Endothelial cell of umbilical vein (primary cell): ENCODE measurements around the gene CD200. TPM values are rescaled to one million over a fixed set of nuclear protein-coding genes. Genes with fewer than 3 reads are reported as not detected.

Experiments used
- BruUV-seq: library from RNA; stranded (reverse); fragments of 400-500 nt; replicated peaks from 2 replicates; lab custom pipeline; 2021; lab: Mats Ljungman, UMichigan
- CTCF ChIA-PET: fragments of 300-600, 350-600 bp; sonication (Branson Sonifier 250); formaldehyde crosslinking; loops from one replicate; lab custom pipeline; 2021; ENCODE audit warnings: antibody characterized with exemption, inconsistent platforms; lab: Charles Lee
- POLR2A ChIA-PET: fragments of 300-600, 350-600 bp; sonication (Branson Sonifier 250); formaldehyde crosslinking; loops from one replicate; lab custom pipeline; 2021; ENCODE audit warnings: antibody characterized with exemption, inconsistent platforms; lab: Charles Lee
- DNase-seq: peaks from one replicate; pipeline ENCODE4 v3.0.0-alpha.2; 2011; ENCODE audit warnings: low read depth, low spot score
- FAIRE-seq: peaks from 2 replicates; lab custom pipeline; 2011; peaks lifted over from hg19 to GRCh38; lab: Jason Lieb, UNC
- H2AFZ ChIP-seq: 2 replicates; pipeline ENCODE4 v1.6.0; 2012; ENCODE audit warnings: low read depth, low read length, control low read depth, inconsistent platforms
- H3K27ac ChIP-seq: 2 replicates; pipeline ENCODE4 v1.5.1; 2011; ENCODE audit warnings: low read depth, mild to moderate bottlenecking, control low read depth, low read length, moderate library complexity; ENCODE audit not compliant: insufficient read depth
- H3K27me3 ChIP-seq, 2 experiments: 2 replicates each; pipeline versions ENCODE4 v1.6.0 to v1.6.1; 2011; ENCODE audit warnings: low read length in 2 of 2, mixed read lengths in 1 of 2; ENCODE audit not compliant: control insufficient read depth in 2 of 2, insufficient read depth in 2 of 2
- H3K36me3 ChIP-seq, 2 experiments: 2 replicates in 1 of 2; 3 replicates in 1 of 2; pipeline ENCODE4 v1.5.1; 2011; ENCODE audit warnings: low read length in 2 of 2, mild to moderate bottlenecking in 1 of 2, moderate library complexity in 1 of 2; ENCODE audit not compliant: control insufficient read depth in 2 of 2, insufficient read depth in 2 of 2; ENCODE audit errors: extremely low read depth in 1 of 2
- H3K4me1 ChIP-seq: 3 replicates; pipeline ENCODE4 v1.5.1; 2011; ENCODE audit warnings: mild to moderate bottlenecking, low read length; ENCODE audit not compliant: control insufficient read depth, insufficient read depth; ENCODE audit errors: extremely low read depth
- H3K4me2 ChIP-seq: 2 replicates; pipeline ENCODE4 v1.6.1; 2011; ENCODE audit warnings: low read length, control low read depth, mixed read lengths; ENCODE audit not compliant: insufficient read depth
- H3K4me3 ChIP-seq, 3 experiments: fragments of 200-600 bp in 1 of 3; sonication (generic), shearing (Covaris generic) in 1 of 3; replicated peaks in 1 of 3; 2 replicates each; pipeline ENCODE4 v1.5.1; 2011 to 2016; ENCODE audit warnings: control low read depth in 3 of 3, low read length in 3 of 3, mild to moderate bottlenecking in 2 of 3, inconsistent platforms in 1 of 3, low read depth in 1 of 3, moderate library complexity in 1 of 3; ENCODE audit not compliant: insufficient read depth in 1 of 3
- H3K79me2 ChIP-seq: 2 replicates; pipeline ENCODE4 v1.6.0; 2012; ENCODE audit warnings: low read length, inconsistent platforms; ENCODE audit not compliant: control insufficient read depth, insufficient read depth
- H3K9ac ChIP-seq: replicated peaks from 2 replicates; pipeline ENCODE3; 2011; ENCODE audit warnings: low read length, control low read depth; ENCODE audit not compliant: insufficient read depth; ENCODE audit errors: extremely low read depth
- H3K9me1 ChIP-seq: replicated peaks from 3 replicates; pipeline ENCODE4 v1.6.0; 2011; ENCODE audit warnings: mild to moderate bottlenecking, low read length; ENCODE audit not compliant: control insufficient read depth, insufficient read depth; ENCODE audit errors: extremely low read depth
- H3K9me3 ChIP-seq: replicated peaks from 2 replicates; pipeline ENCODE4 v1.5.1; 2012; ENCODE audit warnings: low read length, inconsistent platforms; ENCODE audit not compliant: control insufficient read depth, insufficient read depth
- H4K20me1 ChIP-seq: replicated peaks from 2 replicates; pipeline ENCODE3; 2011; ENCODE audit warnings: mild to moderate bottlenecking, low read length; ENCODE audit not compliant: control insufficient read depth, insufficient read depth; ENCODE audit errors: extremely low read depth
- CTCF ChIP-seq, 2 donors: IDR thresholded peaks; 1 replicate in 1 of 2; 2 replicates in 1 of 2; pipeline ENCODE4 v1.5.1; 2011; ENCODE audit warnings: low read length in 2 of 2, mild to moderate bottlenecking in 2 of 2, moderate library complexity in 2 of 2, control low read depth in 1 of 2, inconsistent platforms in 1 of 2, low read depth in 1 of 2; ENCODE audit not compliant: insufficient read depth in 1 of 2; ENCODE audit errors: extremely low read depth in 1 of 2
- EZH2 ChIP-seq: IDR thresholded peaks from 2 replicates; pipeline ENCODE4 v1.6.1; 2012; ENCODE audit warnings: borderline replicate concordance, low read depth, mild to moderate bottlenecking, moderate library complexity, low read length, inconsistent platforms; ENCODE audit not compliant: severe bottlenecking
- GATA2 ChIP-seq: IDR thresholded peaks from 2 replicates; pipeline ENCODE4 v1.7.0; 2011; ENCODE audit warnings: low read depth, mild to moderate bottlenecking, moderate library complexity, mixed read lengths, low read length; ENCODE audit not compliant: insufficient read length, insufficient read depth
- JUN ChIP-seq: IDR thresholded peaks from 2 replicates; pipeline ENCODE4 v1.6.1; 2011; ENCODE audit warnings: borderline replicate concordance, low read depth; ENCODE audit not compliant: insufficient read length, insufficient read depth
- MAX ChIP-seq: IDR thresholded peaks from 2 replicates; pipeline ENCODE4 v1.6.1; 2011; ENCODE audit not compliant: insufficient read depth, insufficient read length
- MYC ChIP-seq: IDR thresholded peaks from one replicate; pipeline ENCODE4 v1.6.1; 2011; ENCODE audit warnings: mild to moderate bottlenecking, low read depth, low read length
- POLR2A ChIP-seq: IDR thresholded peaks from 2 replicates; pipeline ENCODE4 v1.6.1; 2012; ENCODE audit warnings: low read depth, mild to moderate bottlenecking, control low read depth, low read length
- POLR2AphosphoS5 ChIP-seq: IDR thresholded peaks from 2 replicates; pipeline ENCODE4 v1.6.1; 2012; ENCODE audit warnings: low read depth, mild to moderate bottlenecking, control low read depth, low read length, moderate library complexity; ENCODE audit not compliant: insufficient read depth
- dilution Hi-C: fragments of 300-500 bp; cut with MboI; formaldehyde crosslinking; loops from one replicate; pipeline ENCODE4 v1.15.0; 2019; ENCODE audit warnings: low sequenced_read_pairs; ENCODE audit not compliant: extremely low pct_ligation_motif_present
- intact Hi-C: fragments of 100-400 bp; cut with micrococcal nuclease; formaldehyde crosslinking; loops from one replicate; pipeline ENCODE4 v1.10.0; 2022
- polyA plus RNA-seq, 4 experiments: library from polyadenylated mRNA; depleted of rRNA in 3 of 4; stranded (reverse) in 3 of 4; unstranded in 1 of 4; fragments of >200 nt; gene quantifications; 2 replicates each; pipeline versions ENCODE4 v1.2.1 to v1.2.3, GENCODE V29; 2011 to 2012; ENCODE audit warnings: missing spikeins in 1 of 4
- total RNA-seq: library from RNA; stranded (reverse); gene quantifications from 2 replicates; pipeline ENCODE4 v1.2.3, GENCODE V29; 2021

CD200 gene
- total and polyA plus RNA-seq, 2 donors (not counting 3 experiments of a cell fraction or from before 2014, with no cell fraction given), result 8.1 to 8.2 TPM

GRCh38 chr3:112341386-112341785, 8.4 kb downstream of the CD200 start:
- ChIA-PET CTCF (no interaction called here), POLR2A (no interaction called here)
- no peak overlapping the region for H3K4me3 ChIP-seq
- intact Hi-C loops (no loop called here), dilution Hi-C loops (no loop called here)
- H3K79me2 ChIP-seq, result no peaks in the 10 kb centered on the region
- no TSS peak for BruUV-seq
- H3K9me1 ChIP-seq, result no peaks in the 10 kb centered on the region
- peaks cover 0 to 6% of the 10 kb centered on the region in 2 experiments for H3K36me3 ChIP-seq
- no peak overlapping the region for H3K9ac ChIP-seq
- no peaks in the 10 kb centered on the region for H3K9me3 ChIP-seq
- H3K27ac ChIP-seq, result no peak overlapping the region
- TF ChIP-seq POLR2AphosphoS5, result no peak
- no peak for TF ChIP-seq EZH2
- TF ChIP-seq CTCF (IDR thresholded peaks at IDR 0.05; ENCODE audit: extremely low read depth in 1 of 2, insufficient read depth in 1 of 2, low read depth in 1 of 2, low read length in 2 of 2), result no peak
- no peak for TF ChIP-seq GATA2
- no peak for TF ChIP-seq POLR2A
- no peak for DNase-seq
- no peaks in the 10 kb centered on the region for H3K4me1 ChIP-seq
- peaks cover 0 to 1% of the 10 kb centered on the region in 2 experiments for H3K27me3 ChIP-seq
- no peak for FAIRE-seq
- no peaks in the 10 kb centered on the region for H4K20me1 ChIP-seq
- H2AFZ ChIP-seq, result no peak overlapping the region
- H3K4me2 ChIP-seq, result no peak overlapping the region

GRCh38 chr3:112345681-112346080, 12.7 kb downstream of the CD200 start:
- no TSS peak for BruUV-seq
- TF ChIP-seq EZH2, result no peak
- no peak for TF ChIP-seq POLR2A
- no peak for TF ChIP-seq MAX
- TF ChIP-seq POLR2AphosphoS5, result no peak
- TF ChIP-seq JUN, result no peak
- TF ChIP-seq GATA2, result no peak
- no peak for TF ChIP-seq MYC

More at GRCh38 chr3:112345681-112346080, 12.7 kb downstream of the CD200 start:
- H3K4me2 ChIP-seq, result no peak overlapping the region
- dilution Hi-C loops, result no loop called here
- peaks cover 7% of the 10 kb centered on the region for H3K4me1 ChIP-seq
- FAIRE-seq, result no peak
- no peaks in the 10 kb centered on the region for H4K20me1 ChIP-seq
- no peak overlapping the region for H3K4me3 ChIP-seq
- H3K9me3 ChIP-seq, result no peaks in the 10 kb centered on the region
- ChIA-PET POLR2A (no interaction called here), CTCF (interaction anchor here (2.0 kb wide), 1 partner anchor 12 kb away, joined by 6 read pairs; the partner anchor contains the start of gene CD200)
- no peaks in the 10 kb centered on the region for H3K9me1 ChIP-seq
- H2AFZ ChIP-seq, result no peak overlapping the region
- no peak overlapping the region for H3K27ac ChIP-seq
- peaks cover 0 to 1% of the 10 kb centered on the region in 2 experiments for H3K27me3 ChIP-seq
- no peaks in the 10 kb centered on the region for H3K79me2 ChIP-seq
- H3K9ac ChIP-seq, result no peak overlapping the region
- intact Hi-C loops, result no loop called here
- DNase-seq, result no peak
- peaks cover 0 to 10% of the 10 kb centered on the region in 2 experiments for H3K36me3 ChIP-seq
